Progenitor cell of endocrine pancreas (in vitro differentiated cells): ENCODE measurements around the gene PSTK. TPM values are rescaled to one million over a fixed set of nuclear protein-coding genes. Genes with fewer than 3 reads are reported as not detected.
A peak's percentile ranks its signal among the peaks of the same experiment; 100 is the strongest.

ENCODE experiments used
- DNase-seq: peaks from one replicate; pipeline ENCODE4 v3.0.0; 2021; ENCODE audit warnings: low spot score; ENCODE audit not compliant: unreplicated experiment
- H3K27ac Mint-ChIP-seq: 2 replicates; pipeline ENCODE4 v1.8.0; 2021; ENCODE audit warnings: mild to moderate bottlenecking, moderate library complexity, mixed read lengths
- H3K27me3 Mint-ChIP-seq: 2 replicates; pipeline ENCODE4 v1.8.0; 2021; ENCODE audit warnings: mixed read lengths
- H3K36me3 Mint-ChIP-seq: 2 replicates; pipeline ENCODE4 v1.8.0; 2022; ENCODE audit warnings: mixed read lengths; ENCODE audit not compliant: insufficient read depth
- H3K4me1 Mint-ChIP-seq: 2 replicates; pipeline ENCODE4 v1.8.0; 2021; ENCODE audit warnings: low read depth, mixed read lengths
- H3K4me3 Mint-ChIP-seq: 2 replicates; pipeline ENCODE4 v1.8.0; 2021; ENCODE audit warnings: low read depth, mild to moderate bottlenecking, moderate library complexity, mixed read lengths
- H3K9me3 Mint-ChIP-seq: 2 replicates; pipeline ENCODE4 v1.8.0; 2021; ENCODE audit warnings: low read depth, mixed read lengths
- total RNA-seq: library from RNA; stranded (reverse); gene quantifications from 2 replicates; pipeline ENCODE4 v1.2.1, GENCODE V29; 2021
- TF ChIP-seq, protein P1 (sequence below): fragments of 200-600 bp; sonication (generic); IDR thresholded peaks from one replicate; pipeline ENCODE4 v1.5.0; 2021; ENCODE audit warnings: antibody characterized with exemption, mild to moderate bottlenecking; ENCODE audit not compliant: unreplicated experiment

The PSTK gene
- total RNA-seq, 1 donor from 2014 or later: 6.3 TPM

GRCh38 chr10:122962405-122962804 lies 17.8 kb upstream of the PSTK start:
- no peaks in the 10 kb centered on the region for H3K4me1 Mint-ChIP-seq
- no peak overlapping the region for H3K4me3 Mint-ChIP-seq
- H3K36me3 Mint-ChIP-seq: peaks cover 2% of the 10 kb centered on the region
- no peaks in the 10 kb centered on the region for H3K27me3 Mint-ChIP-seq
- DNase-seq: no peak
- H3K9me3 Mint-ChIP-seq: peaks cover 18% of the 10 kb centered on the region
- TF ChIP-seq, protein P1, sequence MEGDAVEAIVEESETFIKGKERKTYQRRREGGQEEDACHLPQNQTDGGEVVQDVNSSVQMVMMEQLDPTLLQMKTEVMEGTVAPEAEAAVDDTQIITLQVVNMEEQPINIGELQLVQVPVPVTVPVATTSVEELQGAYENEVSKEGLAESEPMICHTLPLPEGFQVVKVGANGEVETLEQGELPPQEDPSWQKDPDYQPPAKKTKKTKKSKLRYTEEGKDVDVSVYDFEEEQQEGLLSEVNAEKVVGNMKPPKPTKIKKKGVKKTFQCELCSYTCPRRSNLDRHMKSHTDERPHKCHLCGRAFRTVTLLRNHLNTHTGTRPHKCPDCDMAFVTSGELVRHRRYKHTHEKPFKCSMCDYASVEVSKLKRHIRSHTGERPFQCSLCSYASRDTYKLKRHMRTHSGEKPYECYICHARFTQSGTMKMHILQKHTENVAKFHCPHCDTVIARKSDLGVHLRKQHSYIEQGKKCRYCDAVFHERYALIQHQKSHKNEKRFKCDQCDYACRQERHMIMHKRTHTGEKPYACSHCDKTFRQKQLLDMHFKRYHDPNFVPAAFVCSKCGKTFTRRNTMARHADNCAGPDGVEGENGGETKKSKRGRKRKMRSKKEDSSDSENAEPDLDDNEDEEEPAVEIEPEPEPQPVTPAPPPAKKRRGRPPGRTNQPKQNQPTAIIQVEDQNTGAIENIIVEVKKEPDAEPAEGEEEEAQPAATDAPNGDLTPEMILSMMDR: no peak
- no peak overlapping the region for H3K27ac Mint-ChIP-seq

DNA sequence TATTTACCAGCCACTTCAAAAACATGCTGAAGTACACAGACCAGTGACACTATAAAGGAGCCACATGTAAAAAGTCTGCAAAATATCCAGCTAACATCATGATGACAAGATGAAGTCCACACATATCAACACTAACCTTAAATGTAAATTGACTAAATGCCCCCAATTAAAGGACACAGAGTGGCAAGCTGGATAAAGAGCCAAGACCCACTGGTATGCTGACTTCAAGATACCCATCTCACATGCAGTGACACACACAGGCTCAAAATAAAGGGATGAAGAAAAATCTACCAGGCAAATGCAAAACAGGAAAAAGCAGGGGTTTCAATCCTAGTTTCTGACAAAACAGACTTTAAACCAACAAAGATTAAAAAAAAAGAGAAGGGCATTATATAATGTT lies 13.3 kb upstream of the PSTK start:
- Mint-ChIP-seq H3K4me3 (no peak overlapping the region), H3K36me3 (peaks cover 3% of the 10 kb centered on the region), H3K4me1 (no peaks in the 10 kb centered on the region), H3K27me3 (no peaks in the 10 kb centered on the region), H3K27ac (no peak overlapping the region), H3K9me3 (peaks cover 31% of the 10 kb centered on the region)
- no peak for DNase-seq
- TF ChIP-seq, protein P1: no peak

DNA sequence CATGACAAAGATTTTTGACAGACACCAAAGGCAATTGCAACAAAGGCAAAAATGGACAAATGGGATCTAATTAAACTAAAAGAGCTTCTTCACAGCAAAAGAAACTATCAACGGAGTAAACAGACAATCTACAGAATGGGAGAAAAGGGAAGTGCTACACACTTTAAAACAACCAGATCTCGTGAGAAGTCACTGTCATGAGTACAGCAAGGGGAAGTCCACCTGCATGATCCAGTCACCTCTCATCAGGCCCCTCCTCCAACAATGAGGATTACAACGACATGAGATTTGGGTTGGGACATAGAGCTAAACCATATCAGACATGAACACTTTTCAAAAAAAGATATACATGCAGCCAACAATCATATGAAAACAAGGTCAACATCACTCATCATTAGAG lies 11.5 kb upstream of the PSTK start:
- Mint-ChIP-seq H3K4me1 (no peaks in the 10 kb centered on the region), H3K36me3 (peaks cover 3% of the 10 kb centered on the region), H3K27ac (peak overlapping the region; percentile 36), H3K27me3 (no peaks in the 10 kb centered on the region), H3K9me3 (peaks cover 31% of the 10 kb centered on the region), H3K4me3 (no peak overlapping the region)
- no peak for DNase-seq
- TF ChIP-seq, protein P1: no peak

DNA sequence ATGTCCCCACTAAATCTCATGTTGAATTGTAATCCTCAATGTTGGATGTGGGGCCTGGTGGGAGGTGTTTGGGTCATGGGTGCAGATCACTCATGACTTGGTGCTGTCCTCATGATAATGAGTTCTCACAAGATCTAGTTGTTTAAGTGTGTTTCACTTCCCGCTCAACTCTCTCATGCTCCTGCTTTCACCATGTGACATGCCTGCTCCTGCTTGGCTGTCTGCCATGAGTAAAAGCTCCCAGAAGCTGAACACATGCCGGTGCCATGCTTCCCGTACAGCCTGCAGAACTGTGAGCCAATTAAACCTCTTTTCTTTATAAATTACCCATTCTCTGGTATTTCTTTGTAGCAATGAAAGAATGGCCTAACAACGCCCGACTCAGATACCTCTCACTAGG lies 6.2 kb upstream of the PSTK start:
- H3K4me3 Mint-ChIP-seq: no peak overlapping the region
- no peaks in the 10 kb centered on the region for H3K27me3 Mint-ChIP-seq
- H3K4me1 Mint-ChIP-seq: no peaks in the 10 kb centered on the region
- TF ChIP-seq, protein P1: no peak
- DNase-seq: no peak
- no peaks in the 10 kb centered on the region for H3K9me3 Mint-ChIP-seq
- H3K27ac Mint-ChIP-seq: no peak overlapping the region
- H3K36me3 Mint-ChIP-seq: no peaks in the 10 kb centered on the region

- Mint-ChIP-seq H3K27ac (no peak overlapping the region), H3K4me1 (no peaks in the 10 kb centered on the region), H3K4me3 (no peak overlapping the region)
Observed at GRCh38 chr10:122974543-122975064, 5.6 kb upstream of the PSTK start.

More at GRCh38 chr10:122974543-122975064, 5.6 kb upstream of the PSTK start:
- DNase-seq: no peak
- Mint-ChIP-seq H3K9me3 (no peaks in the 10 kb centered on the region), H3K36me3 (no peaks in the 10 kb centered on the region), H3K27me3 (no peaks in the 10 kb centered on the region)
- TF ChIP-seq, protein P1: no peak
